NCI-H510A treated with DMSO at 0.1 percent for 48 hours (cell line): ENCODE measurements around the gene ASAP2.
A peak's percentile ranks its signal among the peaks of the same experiment; 100 is the strongest.
"Not testable (repeated sequence)": the region's sequence is repeated elsewhere in the genome, so short reads cannot be mapped to it uniquely, and the experiment has no call there.

Source experiments
- DNase-seq: peaks from one replicate; lab custom pipeline; 2025; lab: John Stamatoyannopoulos, UW

ASAP2 gene

GRCh38 chr2:9380702-9381628 is 174.4 kb downstream of the ASAP2 start:
- DNase-seq: no peak

DNA sequence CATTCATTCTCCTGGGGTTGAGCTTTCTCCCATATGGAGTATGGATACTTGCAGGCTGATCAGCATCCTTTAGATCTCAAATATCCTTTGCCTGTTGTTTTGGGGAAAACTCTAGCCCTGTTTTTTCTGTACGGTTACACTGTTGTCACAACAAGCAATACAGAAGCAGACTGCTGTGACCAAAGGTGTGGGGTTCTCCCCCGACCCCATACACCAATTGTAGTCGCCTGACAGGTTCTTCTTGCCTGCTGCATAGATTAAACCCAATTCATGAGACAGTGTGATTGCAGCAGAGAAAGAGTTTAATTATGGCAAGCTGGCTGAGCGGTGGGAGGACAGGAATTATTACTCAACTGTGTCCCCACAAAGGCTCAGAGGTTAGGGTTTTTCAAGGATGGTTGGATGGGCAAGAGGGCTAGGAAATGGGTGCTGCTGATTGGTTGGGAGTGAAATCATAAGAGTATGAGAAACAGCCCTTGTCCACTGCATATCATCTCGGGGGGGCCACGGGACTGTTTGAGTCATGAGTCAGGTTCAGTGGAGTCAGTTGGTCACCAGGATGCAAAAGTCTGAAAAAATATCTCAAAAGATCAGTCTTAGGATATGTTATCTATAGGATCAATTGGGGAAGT is 176.1 kb downstream of the ASAP2 start:
- DNase-seq: no peak

DNA sequence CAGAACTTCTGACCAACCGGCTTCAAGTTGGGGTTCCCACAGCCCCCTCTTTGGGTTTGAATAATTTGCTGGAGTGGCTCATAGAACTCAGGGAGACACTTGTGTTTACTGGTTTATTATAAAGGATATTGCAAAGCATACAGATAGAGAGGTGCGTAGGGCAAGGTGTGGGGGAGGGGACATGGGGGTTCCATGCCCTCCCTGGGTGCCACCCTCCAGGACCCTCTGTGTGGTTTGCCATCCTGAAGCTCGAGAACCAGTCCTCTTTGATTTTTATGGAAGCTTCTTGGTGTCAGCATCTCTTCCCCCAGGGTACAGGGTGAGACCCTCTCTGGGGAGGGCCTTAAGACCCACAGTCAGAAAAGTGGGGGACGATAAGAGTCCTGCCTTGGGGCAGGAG is 177.9 kb downstream of the ASAP2 start:
- no peak for DNase-seq

DNA sequence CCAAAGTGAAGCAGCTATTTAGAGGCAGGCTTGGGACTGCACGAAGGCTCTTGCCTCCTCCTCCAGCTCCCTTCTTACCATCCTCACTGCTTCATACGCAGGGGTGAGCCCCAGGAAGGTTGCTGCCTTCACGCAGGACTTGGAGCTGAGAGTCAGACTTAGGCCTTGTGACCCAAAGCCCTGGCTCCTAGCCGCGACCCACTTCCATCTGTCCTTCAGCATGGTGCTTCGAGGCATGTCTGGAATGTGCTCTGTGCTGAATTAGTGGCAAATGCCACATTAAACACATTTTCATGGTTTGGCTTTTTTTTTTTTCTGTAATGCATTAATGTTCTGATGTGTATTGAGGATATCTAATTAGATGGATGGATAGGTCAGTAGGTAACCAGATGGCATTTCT is 179.2 kb downstream of the ASAP2 start:
- DNase-seq: no peak

DNA sequence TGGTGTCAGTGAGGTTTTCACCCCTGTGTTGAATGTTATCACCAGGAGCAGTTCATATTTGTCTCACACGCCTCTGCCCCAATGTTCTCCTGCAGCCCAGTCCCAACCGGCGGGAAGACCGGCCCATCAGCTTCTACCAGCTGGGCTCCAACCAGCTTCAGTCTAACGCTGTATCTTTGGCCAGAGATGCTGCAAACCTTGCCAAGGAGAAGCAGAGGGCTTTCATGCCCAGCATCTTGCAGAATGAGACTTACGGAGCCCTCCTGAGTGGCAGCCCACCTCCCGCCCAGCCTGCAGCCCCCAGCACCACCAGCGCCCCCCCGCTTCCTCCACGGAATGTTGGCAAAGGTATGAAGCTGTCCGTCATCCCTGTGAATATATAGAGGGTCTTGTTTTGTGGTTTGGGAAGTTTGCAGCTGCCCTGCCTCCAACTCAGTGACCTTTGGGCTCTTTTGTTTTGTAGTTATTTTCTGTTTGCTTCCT is 181.6 kb downstream of the ASAP2 start:
- DNase-seq: no peak

DNA sequence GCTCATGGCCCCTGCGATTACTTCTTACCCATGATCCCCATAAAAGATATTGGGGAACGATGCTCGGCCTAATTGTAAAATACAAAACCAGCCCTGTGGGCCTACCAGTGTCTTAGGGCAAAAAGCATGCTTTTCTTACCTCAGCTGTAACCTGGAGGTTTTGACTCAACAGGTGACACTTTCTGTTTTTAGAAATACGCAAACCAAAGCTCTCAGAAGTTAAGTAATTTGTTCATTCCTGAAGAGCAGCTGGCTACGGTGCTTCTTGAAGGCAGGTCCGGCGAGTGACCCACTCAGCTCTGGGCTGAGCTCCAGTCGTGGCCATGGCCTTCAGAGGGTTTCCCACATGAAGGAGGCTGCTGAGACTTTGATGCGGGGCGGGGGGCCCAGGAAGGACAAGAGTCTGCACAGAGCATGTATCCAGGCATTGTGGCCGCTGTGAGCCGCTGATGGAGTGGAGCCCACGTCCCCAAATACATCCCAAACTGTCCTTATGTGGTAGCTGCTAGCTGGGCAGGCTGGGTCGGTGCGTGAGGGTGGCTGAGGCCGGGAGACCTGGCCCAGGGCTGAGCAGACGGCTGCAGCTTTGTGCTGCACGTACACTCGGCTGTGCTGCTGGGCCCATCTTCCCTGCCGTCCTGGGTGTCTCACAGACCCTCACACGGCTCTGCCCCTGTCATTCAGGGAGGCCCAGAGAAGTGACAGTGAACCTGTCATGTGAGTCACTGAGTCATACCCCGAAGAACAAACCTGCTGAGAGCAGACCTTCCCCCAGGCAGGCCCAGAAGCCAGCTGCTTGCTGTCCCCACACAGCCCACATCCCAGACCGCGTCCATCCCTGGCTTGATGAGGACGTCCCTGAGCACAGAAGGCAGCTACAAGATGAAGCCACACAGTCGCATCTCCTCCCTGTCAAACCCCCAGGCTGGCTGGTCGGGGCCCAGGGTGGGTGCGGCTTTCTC is 182.6 kb downstream of the ASAP2 start:
- no peak for DNase-seq

DNA sequence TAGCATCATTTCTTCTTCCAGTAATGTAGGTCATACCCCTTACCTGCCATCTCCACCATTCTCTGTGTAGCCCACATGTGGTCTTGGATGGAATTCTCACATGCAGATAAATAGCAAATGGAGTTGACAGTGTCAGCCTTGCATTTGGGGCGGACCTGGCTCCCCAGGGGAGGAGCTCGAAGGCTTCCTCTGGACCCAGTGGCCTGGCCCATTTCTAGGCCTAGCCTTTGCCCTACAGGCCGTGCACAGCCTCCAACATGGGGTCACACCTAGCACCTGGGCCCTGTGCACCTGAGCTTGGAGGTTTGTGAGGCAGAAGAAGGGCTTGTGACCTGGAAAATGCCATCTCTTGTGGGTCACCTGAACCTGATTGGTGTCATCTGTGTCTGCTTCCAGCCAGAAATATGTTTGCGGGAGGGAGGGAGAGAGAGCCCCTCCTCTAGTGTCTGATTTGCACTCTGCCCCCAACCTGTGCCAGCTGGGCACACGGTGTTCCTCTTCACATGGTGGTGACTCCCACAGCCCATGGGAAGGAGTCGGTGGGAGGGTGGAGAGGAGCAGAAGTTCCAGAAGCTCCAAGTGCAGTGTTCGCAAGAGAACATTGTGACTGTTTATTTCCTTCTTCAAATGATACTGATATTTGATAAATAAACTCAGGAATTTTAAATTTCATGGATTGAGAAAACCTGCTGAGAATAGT is 183.7 kb downstream of the ASAP2 start:
- DNase-seq: no peak

DNA sequence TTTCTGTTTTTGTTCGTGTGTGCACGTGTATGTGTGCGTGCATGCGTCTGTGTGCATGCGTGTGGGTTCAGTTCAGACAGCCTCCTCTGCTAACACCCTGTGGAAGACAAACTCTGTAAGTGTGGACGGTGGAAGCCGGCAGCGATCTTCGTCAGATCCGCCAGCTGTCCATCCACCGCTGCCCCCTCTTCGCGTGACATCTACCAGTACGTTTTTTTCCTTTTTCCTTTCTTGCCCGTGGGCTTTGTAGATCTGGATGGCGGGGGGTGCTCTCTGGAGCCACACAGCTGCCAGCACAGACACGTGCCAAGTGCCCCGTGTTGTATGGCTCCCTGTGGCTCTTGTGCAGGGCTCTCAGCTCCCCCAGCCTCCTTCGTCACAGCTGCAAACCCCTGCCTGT is 184.4 kb downstream of the ASAP2 start:
- no peak for DNase-seq

DNA sequence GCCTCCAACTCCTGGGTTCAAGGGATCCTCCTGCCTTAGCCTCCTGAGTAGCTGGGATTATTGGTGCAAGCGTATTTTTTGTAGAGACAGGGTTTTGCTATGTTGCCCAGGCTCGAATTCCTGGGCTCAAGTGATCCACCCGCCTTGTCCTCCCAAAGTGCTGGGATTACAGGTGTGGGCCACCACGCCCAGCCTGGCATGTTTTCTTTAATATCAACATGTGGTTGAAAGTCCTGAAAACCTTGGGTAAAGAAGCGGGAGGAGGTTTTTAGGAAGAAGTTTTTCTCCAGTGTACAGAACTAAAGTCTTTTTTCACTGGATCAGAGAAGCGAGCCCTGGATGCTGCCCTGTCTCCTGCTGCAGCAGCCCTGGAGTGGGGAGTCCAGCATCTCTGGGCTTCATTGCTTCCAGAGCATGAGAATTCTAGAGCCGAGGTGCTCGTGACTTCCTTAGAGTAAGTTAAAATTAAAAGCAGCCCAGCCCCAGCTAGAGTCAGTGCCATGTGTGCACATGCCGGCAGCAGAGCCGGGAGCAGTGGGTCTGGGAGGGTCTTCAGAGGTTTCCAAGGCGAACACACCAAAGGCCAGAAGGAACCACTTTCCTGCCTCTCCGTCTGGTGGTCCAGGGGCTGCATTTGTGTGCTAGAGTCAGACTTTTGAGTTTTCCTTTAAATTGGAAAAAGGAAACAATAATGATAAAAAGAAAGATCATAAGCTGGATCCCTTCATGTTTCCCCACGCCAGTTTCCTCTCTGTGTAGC is 185.5 kb downstream of the ASAP2 start:
- no peak for DNase-seq

GRCh38 chr2:9392898-9393765 is 186.5 kb downstream of the ASAP2 start:
- no peak for DNase-seq

DNA sequence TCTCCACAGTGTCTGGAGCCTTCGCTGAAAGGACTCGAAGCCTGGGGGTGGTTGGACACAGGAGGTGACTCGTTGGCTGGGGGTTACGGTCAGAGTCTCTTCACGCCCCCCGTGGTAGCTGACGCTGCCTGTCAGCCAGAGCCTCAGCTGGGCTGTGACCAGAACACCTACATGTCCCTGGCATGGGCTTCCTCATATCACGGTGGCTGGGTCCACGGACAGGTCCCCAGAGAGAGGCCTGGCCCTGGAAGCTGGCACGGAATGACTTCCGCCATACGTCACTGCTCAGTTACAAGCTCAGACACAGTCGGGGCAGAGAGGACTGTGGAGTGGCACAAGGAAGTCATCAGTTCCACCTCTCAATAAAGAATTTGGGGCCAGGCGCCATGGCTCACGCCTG is 188.2 kb downstream of the ASAP2 start:
- no peak for DNase-seq

- DNase-seq: no peak
Measured at GRCh38 chr2:9397201-9397600, 190.6 kb downstream of the ASAP2 start.

GRCh38 chr2:9398251-9398650 is 191.6 kb downstream of the ASAP2 start:
- not testable (repeated sequence) for DNase-seq

- DNase-seq: no peak
Measured at GRCh38 chr2:9398881-9399780, 192.5 kb downstream of the ASAP2 start.

DNA sequence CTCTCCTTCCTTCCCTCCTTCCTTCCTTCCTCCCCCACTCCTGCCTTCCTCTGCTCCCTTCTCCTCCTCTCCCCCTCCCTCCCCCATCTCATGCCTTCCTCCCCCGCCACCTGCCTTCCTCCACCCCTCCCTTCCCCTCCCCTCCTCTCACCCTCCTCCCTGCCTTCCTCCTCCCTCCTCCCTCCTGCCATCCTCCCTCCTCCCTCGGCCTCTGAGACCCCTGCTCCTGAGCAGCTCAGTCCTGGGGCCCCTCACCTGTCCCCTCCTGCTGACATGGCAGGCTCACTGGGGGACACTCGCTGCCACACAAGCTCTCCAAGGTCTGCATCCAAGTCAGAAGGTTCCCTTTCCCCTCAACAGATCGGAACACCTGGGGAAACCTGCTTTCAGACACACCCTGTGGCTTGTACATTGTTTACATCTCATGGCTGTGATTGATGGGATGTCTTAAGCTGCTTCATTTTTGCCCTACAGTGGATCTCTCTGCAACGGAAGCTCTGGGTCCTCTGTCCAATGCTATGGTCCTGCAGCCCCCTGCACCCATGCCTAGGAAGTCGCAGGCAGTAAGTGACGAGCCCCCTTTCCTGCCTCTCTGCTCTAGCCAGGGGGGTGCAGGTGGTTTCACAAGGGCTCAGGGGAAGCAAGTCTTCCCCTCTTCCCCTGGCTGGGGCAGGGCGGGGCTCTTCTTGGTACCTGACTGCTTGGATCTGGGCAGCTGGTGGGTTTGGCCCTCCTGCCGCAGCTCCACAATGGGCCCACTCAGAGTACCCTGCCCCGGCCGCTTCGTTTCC is 193.9 kb downstream of the ASAP2 start:
- DNase-seq: peak; percentile 27

- DNase-seq: no peak
Measured at GRCh38 chr2:9401059-9401547, 194.5 kb downstream of the ASAP2 start.

- no peak for DNase-seq
Measured at GRCh38 chr2:9401646-9402371, 195.2 kb downstream of the ASAP2 start.
